HG02798 (cell line): ENCODE data around the gene SASS6.

Experiments
- ATAC-seq: cut with Tn5 transposase; IDR thresholded peaks from one replicate; pipeline ENCODE4 v1.9.1; 2021; ENCODE audit warnings: mild to moderate bottlenecking; ENCODE audit not compliant: unreplicated experiment, poor library complexity

The SASS6 gene

DNA sequence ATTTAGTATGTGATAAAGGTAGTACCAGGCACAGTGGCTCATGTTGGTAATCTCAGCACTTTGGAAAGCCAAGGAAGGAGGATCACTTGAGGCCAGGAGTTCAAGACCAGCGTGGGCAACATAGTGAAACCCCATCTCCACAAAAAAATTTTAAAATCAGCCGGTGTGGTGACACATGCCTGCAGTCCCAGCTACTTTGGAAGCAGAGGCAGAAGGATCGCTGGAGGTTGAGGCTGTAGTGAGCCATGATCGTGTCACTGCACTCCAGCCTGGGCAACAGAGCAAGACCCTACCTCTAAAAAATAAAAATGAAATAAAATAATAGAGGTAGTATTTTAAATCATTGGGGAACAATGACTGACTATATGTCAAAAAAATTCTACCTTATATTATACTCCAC is 17.2 kb downstream of the SASS6 start:
- ATAC-seq = no peak

DNA sequence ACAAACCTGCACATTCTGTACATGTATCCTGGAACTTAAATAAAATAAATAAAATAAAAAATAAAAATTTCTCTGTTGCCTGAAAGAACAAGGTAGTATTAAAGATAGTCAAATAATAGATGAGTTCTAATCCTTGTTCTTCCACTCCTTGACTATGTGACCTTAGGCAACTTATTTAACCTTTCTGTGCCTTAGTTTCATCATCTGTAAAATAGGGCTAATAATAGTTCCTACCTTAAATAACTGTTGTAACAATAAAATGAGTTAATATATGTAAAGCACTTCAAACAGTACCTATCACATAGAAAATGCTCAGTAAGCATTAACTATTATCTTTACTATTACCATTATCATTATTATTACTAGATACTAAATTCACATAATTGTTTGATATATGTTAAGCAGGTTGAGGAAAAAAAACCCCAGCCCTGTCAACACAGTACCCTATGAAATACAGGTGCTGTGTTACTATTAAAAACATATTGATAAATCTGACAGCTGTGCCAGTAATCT is 23.1 kb downstream of the SASS6 start:
- no peak for ATAC-seq

DNA sequence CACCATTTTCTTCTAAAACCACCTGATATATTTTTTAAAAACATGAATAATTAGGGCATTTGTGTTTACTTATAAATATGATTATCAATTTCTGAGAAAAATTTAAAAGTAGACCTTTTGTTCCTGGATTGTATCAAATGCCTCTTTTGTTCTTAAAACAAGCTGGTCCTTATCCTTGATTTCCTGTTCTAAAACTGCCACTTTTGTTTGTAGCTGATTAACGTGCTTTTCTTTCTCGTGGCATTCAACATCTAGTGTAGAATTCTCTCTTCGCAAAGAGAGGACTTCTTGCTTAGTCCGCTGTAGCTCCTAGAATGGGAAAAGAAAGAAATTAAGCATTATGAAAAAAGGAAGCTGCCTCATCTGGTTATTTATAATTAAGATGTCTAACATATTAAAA is 25.0 kb downstream of the SASS6 start:
- no peak for ATAC-seq

DNA sequence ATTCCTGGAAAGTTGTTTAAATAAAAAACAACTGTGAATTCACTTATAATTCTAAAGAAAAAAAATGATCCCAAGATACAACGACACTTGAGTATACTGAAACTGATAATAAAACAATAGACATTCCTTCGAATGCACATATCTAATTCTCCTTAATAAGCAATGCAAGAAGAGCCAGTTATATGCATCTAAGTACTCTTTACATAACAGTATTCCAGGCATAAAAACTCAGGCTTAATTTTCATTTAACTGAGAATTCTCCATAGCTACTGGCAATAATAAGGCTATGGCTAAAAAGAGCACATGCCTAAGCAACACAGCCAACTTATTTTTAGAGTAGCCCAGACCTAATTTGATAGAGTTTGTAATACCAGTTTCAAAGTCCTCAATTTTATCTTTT is 31.2 kb downstream of the SASS6 start:
- ATAC-seq = no peak

DNA sequence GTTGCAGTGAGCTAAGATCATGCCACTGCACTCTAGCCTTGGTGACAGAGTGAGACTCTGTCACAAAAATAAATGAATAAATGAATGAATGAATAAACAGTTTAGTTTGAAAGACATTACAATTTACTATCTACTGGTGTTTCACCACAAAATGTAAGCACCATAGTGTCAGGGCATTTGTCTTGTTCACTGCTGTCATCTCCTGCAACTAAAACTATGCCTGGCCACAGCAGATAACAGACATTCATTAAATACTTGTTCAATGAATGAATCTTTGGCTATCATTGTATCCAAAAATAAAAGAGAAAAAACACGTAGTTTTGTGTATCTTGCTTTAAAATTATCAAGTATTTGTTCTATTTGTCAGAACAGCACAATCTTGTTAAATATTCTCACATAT is 32.5 kb downstream of the SASS6 start:
- no peak for ATAC-seq

DNA sequence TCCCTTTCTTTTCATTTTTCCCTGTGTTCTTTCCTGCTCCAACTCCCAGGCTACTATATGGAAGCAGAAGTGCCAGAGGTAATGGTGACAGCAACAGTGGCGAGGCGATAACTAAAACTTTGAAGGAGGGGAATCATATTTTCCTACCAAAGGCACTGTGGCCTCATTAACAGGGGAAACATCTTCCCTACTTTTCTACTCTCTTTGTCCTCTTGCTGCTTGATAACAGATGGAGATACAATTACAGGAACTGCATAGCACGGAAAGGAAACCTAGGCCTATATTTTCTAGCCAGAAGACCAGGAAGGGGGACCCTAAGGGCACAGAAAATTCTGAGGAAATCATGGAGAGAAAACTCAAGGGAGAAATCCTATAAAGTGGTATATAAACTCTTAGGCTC is 42.3 kb downstream of the SASS6 start:
- no peak for ATAC-seq

DNA sequence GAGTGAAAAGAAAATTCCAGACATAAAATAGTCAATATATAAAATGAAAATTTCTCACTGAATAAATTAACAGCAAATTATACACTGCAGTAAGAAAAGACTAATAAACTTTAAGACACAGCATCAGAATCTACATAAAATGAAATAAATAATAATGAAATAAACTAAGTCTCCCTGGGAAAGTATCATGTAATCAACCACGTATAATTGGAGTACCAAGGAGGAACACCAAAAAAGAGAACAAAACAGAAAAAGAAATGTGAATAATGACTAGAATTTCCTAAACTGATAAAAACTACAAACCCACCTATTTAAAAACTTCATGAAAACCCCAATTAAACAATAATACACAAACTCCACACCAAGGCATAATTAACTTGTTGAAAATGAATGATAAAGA is 43.6 kb downstream of the SASS6 start:
- no peak for ATAC-seq

DNA sequence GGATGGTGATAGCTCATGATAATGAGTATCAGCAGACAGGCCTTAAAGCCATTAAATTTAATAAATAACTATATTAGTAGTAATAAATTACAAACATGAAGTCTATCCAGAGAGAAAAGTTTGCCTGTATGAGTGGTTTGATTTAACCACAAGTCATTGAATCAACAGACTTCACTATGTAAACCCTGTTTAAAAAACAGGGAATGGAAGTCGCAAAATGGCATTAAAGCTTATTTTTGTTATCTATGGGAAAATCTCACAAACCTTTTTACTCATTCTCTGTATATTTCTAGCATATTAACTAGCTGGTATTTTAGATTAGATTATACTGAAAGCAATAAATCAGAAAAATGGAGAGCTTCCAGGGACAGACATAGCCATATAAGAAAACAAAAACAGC is 45.3 kb downstream of the SASS6 start:
- ATAC-seq = no peak

DNA sequence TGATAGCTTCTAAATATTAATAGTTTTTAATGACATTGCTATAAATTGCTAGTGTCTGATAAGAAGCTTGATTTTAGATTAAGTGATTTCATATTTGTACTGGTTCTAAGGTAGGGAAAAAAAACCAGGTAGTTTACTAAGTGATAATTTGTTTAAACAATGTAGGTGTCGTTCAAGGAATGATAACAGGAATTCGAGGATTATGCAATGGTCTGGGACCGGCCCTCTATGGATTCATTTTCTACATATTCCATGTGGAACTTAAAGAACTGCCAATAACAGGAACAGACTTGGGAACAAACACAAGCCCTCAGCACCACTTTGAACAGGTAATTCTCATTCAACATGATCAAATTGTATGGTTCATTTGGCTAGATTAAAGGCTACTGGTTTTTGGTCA is 52.4 kb downstream of the SASS6 start:
- ATAC-seq = no peak

DNA sequence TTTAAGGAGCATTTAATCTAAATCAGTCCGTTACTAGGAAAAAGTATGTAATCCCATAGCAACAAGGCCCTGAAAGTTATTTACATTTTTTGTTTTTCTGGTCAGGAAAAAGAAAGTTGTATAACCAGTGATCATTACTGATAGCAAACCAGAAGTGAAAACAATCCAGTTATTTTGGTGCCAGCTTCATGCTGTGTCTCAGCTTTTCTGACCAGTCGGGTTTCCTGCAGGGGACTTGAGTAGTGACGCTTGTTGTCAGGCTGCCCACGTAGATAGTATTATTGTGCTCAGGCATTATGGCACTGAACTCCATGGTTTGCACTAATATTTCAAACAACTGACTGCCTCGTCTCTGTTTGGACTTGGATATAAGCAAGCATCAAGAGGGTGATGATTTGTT is 55.2 kb downstream of the SASS6 start:
- ATAC-seq = peak; percentile 63

DNA sequence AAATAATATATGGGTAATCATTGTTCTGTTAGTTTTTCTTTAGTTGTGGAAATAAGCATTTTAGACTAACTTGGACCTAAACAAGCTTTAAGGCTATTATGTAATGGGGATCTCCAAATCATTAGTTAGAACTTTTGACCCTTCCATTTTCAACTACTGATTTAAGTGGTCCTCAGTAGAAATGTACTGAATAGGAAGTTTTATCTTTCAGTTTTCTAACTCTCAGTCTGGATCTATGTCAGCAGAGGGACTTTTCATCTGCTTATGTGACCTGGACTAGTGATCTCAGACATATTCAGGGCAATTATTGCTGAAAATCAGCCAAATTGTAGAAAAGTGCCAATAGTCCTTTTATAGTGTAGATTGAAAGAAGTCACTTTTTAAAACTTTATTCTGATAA is 56.0 kb downstream of the SASS6 start:
- peak; percentile 70 for ATAC-seq

DNA sequence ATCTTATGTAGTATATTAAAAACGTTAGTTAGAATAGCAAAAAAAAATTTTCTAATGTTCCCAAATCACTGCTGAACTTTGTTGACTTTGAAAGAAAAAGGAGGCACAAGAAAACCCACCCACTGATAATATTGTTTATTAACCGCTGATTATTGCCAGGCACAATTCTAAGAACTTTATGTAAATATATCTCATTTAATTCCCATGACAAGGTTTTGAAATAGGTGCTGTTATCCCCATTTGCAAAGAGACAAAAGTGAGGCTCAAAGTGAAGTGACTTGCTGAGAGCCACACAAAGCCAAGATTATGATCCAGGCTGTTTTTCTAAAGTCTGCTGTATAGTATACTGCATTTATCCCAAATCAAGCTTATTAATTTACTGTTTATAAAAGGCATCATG is 56.4 kb downstream of the SASS6 start:
- no peak for ATAC-seq

DNA sequence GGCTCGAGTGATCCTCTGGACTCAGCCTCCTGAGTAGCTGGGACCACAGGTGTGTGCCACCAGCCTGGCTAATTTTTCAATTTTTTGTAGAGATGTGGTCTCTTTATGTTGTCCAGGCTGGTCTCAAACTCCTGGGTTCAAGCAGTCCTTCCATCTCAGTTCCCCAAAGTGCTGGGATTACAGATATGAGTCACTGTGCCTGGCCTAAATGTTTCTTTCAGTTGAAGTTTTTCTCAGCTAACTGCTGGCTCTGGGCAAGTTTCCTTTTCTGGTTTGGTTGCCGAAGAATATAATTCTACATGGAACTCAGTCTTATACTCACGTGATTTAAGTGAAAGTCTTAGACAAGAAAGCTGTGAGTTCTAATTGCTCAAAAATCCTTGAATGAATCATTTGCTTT is 57.0 kb downstream of the SASS6 start:
- ATAC-seq = peak; percentile 52

DNA sequence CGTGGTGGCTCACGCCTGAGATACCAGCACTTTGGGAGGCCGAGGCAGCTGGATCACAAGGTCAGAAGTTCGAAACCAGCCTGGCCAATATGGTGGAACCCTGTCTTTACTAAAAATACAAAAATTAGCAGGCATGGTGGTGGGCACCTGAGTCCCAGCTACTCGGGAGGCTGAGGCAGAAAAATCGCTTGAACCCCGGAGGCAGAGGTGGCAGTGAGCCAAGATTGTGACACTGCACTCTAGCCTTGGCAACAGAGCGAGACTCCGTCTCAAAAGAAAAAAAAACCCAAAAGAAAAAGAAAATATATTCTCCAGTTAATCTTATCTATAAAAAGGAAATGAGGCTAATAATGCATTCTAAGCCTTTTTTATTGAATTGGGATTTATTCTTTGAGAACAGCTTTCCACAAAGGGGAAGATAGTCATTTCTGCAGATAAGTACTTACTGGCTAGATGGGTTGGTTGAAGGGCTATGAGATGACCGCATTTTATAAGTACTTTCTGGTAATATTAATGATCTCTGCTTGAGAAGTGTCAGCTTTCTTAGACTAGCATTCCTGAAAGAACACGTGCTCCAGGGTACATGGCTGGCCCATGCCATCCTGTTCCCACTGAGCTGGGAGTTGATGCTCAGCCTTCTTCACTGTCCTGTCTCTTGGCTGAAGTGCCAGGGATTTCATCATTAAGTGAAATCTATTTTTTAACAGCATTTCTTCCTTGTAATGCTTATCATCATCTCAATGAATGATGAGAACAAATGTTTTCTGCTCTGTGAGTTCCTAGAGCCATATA is 57.9 kb downstream of the SASS6 start:
- ATAC-seq = no peak

DNA sequence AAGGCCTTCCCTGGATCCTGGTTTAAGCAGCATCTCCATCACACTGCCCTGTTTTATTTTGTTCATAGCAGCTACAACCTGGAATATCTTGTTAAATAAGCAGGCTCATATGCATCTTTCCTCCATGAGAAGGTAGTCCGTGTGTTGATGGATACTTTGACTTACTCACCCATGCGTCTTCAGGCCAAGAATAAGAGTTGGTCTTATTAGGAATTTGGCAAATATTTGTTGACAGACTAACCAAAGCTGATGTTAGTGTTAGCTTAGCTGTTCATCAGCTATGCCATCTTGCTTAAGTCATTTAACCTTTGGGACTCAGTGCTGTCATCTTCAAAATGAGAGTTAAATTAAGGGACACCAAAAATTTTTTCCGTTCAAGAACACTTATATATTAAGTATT is 59.2 kb downstream of the SASS6 start:
- no peak for ATAC-seq

DNA sequence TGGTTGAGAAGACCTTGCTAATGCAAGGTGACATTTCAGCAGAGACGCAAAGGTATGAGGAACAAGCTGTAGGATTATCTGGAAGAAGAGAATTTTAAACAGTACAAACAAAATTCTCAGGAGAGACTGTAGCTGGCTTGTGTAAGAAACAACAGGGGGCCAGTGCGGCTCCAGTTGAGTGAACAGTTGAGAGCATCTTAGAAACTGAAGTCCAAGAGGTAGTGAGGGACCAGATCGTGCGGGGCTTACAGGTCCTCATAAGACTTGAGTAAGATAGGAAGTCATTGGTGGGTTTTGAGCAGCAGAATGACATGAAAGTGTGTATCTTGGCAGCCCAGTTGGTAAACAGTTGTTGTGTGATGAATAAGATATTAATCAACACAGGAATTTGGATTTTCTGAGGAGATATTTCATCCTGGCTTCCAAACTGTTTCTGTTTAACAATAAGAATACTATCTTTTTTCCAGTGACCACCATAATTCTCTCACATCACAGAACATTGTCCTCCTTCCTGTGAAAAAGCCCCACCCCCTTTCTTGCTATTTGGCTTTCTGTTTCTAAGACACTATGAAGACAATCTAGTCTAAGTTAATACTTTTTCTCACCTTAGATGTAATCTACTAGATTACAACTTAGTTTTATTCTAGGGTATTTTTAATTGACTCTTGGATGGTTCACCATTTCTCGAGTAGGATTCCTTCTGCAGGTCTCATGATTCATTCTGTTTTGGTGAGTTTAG is 62.4 kb downstream of the SASS6 start:
- no peak for ATAC-seq

DNA sequence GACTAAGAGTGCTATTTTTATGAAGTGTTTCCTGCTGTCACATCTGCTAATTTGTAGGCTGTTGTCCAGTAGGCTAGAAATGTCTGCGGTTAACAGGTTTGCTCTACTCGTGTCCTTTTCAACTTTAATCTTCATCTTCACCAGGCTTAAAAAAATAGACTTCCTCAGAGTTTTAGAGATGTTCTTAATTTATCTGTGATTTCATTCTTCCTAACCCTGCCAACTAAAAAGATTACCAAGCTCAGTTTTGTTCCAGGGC is 66.8 kb downstream of the SASS6 start:
- no peak for ATAC-seq

DNA sequence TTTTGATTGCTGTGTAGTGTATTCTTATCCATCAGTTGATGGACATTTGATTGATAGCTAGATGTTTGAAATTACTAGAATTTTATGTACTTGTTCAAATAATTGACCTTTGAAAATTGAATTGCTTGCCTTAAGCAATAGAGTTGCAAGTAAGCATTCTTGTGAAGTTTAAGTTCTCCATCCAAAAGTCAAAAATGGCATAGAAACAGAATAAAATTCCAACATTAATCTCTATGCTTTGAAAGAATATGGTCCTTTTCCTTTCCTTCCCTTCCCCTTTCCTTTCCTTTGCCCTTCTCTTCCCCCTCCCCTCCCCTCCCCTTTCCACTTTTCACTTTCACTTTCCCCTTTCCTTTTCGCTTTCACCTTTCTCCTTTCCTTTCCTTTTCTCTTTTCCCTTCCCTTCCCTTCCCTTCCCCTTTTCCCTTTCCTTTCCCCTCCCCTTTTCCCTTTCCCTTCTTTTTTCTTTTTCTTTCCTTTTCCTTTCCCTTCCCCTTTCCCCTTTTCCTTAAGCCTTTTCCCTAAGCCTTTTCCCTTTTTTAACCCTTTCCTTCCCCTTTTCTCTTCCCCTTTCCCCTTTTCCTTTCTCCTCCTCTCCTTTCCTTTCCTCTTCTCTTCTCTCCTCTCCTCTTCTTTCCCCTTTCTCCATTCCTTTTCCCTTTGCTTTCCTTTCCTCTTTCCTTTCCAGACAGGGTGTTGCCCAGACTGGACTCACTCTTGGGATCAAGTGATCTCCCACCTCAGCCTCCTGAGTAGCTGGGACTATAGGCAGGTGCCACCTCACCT is 67.4 kb downstream of the SASS6 start:
- ATAC-seq = no peak

DNA sequence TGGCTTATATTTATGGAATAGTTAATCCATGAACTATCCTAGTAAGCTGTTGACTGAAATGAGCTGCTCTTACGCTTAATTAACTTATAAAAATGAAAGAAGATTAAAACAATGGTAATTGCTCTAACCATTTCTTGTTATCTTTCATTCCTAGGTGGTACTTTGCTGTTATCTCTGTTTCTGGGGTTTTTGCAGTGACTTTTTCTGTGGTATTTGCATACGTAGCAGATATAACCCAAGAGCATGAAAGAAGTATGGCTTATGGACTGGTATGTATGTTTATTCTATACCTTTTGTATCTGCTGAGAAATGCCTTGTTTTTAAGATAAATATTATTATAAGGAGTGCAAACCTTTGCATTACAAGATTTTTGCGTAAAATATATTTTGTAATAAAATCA is 71.0 kb downstream of the SASS6 start:
- ATAC-seq = no peak

DNA sequence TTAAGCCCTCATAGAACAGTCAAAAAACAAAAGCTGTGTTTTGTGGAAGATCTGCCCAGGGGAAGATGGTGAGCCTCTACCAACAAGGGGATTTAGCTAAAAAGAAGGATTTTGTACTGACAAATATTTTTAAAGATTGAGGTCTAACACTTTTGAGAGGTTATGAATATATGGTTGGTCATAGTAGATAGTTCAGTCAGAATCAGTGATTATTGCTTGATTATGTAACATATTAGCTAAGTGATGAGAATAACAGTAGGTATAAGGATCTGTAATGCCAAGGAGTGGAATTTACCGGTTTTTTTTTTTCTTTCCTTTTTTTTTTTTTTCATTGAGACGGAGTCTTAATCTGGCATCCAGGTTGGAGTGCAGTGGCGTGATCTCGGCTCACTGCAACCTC is 79.0 kb downstream of the SASS6 start:
- ATAC-seq = no peak

DNA sequence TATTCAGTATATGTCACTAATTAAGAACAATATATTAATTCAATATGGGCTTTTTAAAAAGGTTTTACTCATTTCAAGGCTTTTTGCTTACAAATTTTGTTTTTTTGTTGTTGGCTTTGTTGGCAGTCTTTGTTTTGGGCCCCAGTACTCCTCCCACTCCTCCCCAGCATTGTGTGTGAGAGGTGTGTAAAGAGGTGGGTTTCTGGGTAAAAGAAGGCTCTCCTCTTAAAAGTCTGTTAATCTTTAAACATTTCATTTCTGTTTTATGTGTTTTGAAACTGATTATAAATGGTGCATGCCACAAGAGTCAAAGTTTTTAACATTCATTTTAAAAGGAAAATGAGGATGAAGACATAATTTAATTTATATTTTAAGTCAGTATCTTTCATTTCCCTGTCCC is 79.6 kb downstream of the SASS6 start:
- ATAC-seq = no peak
